Prostate gland (tissue), 2 donors: ENCODE results near the gene SKAP1.

Experiments used
- CTCF ChIP-seq, 4 experiments: fragments of 200-600 bp in 2 of 4; fragments of 450-650 bp in 2 of 4; sonication (generic) in 2 of 4; IDR thresholded peaks; 1 replicate in 3 of 4; 2 replicates in 1 of 4; pipeline ENCODE4 v1.5.1; 2016 to 2019; ENCODE audit warnings: antibody characterized with exemption in 4 of 4, mild to moderate bottlenecking in 2 of 4, moderate library complexity in 2 of 4
- POLR2A ChIP-seq: fragments of 450-650 bp; IDR thresholded peaks from one replicate; pipeline ENCODE4 v1.6.1; 2016; ENCODE audit warnings: antibody characterized with exemption, mild to moderate bottlenecking

- no peak for TF ChIP-seq CTCF (IDR thresholded peaks at IDR 0.05)
- no peak for TF ChIP-seq POLR2A
These were observed 38.3 kb upstream of the SKAP1 start for GRCh38 chr17:48468299-48468698.
